HG03196 (cell line): ENCODE data around the gene WDR31.
"Not testable (repeated sequence)": the region's sequence is repeated elsewhere in the genome, so short reads cannot be mapped to it uniquely, and the experiment has no call there.

Experiments used
- ATAC-seq: cut with Tn5 transposase; IDR thresholded peaks from one replicate; pipeline ENCODE4 v1.9.1; 2021; ENCODE audit not compliant: unreplicated experiment

Gene WDR31

GRCh38 chr9:113340011-113340699, at the start of gene WDR31:
Gene WDR31 (minus strand): TSS chr9:113340275. CDS start chr9:113332022, 8,253 bp downstream.
- peak; percentile 98 for ATAC-seq

GRCh38 chr9:113389451-113389850, 49.4 kb upstream of the WDR31 start:
- ATAC-seq, result no peak

GRCh38 chr9:113388833-113389232, 48.8 kb upstream of the WDR31 start:
- no peak for ATAC-seq

GRCh38 chr9:113387560-113388230, 47.6 kb upstream of the WDR31 start:
- no peak for ATAC-seq

GRCh38 chr9:113386571-113387393, 46.7 kb upstream of the WDR31 start:
- ATAC-seq, result no peak

GRCh38 chr9:113381909-113382411, 41.9 kb upstream of the WDR31 start:
- no peak for ATAC-seq

GRCh38 chr9:113381441-113381840, 41.4 kb upstream of the WDR31 start:
- ATAC-seq, result not testable (repeated sequence)

GRCh38 chr9:113380869-113381378, 40.8 kb upstream of the WDR31 start:
- ATAC-seq, result peak; percentile 50

GRCh38 chr9:113379829-113380210, 39.7 kb upstream of the WDR31 start:
- not testable (repeated sequence) for ATAC-seq

- not testable (repeated sequence) for ATAC-seq
These were observed 39.2 kb upstream of the WDR31 start for GRCh38 chr9:113379094-113379828.

GRCh38 chr9:113376634-113377567, 36.8 kb upstream of the WDR31 start, which contains the start of gene HDHD3:
Gene HDHD3 (minus strand): TSS chr9:113376986. CDS start chr9:113374354, 2,632 bp downstream.
- ATAC-seq, result peak; percentile 77

GRCh38 chr9:113375057-113376023, 35.3 kb upstream of the WDR31 start:
- no peak for ATAC-seq

- ATAC-seq, result no peak
These were observed 33.8 kb upstream of the WDR31 start for GRCh38 chr9:113373676-113374392.

GRCh38 chr9:113373256-113373655, 33.2 kb upstream of the WDR31 start:
- ATAC-seq, result no peak

GRCh38 chr9:113372059-113372458, 32.0 kb upstream of the WDR31 start:
- ATAC-seq, result no peak

- ATAC-seq, result no peak
These were observed 30.8 kb upstream of the WDR31 start for GRCh38 chr9:113370806-113371325.

- ATAC-seq, result no peak
These were observed 29.7 kb upstream of the WDR31 start for GRCh38 chr9:113369855-113370140.
